Stimulated activated CD8-positive, alpha-beta memory T cell treated with anti-CD3 and anti-CD28 coated beads, Interleukin-7, amount 100 ng/mL, for 24 hours (primary cell): ENCODE results near the gene TBC1D3H.
"Not testable (repeated sequence)": the region's sequence is repeated elsewhere in the genome, so short reads cannot be mapped to it uniquely, and the experiment has no call there.

Source experiments
- DNase-seq: peaks from one replicate; pipeline ENCODE4 v3.0.0-alpha.2; 2020; ENCODE audit warnings: low read depth

TBC1D3H gene

GRCh38 chr17:36388385-36389245 lies at the start of gene TBC1D3H:
Gene TBC1D3H (minus strand): TSS chr17:36388435. CDS start chr17:36386895, 1,540 bp downstream.
- DNase-seq = not testable (repeated sequence)

- DNase-seq = not testable (repeated sequence)
Observed at GRCh38 chr17:36428891-36429290, 40.7 kb upstream of the TBC1D3H start.

- DNase-seq = not testable (repeated sequence)
Observed at GRCh38 chr17:36415180-36415941, 27.1 kb upstream of the TBC1D3H start.

- DNase-seq = not testable (repeated sequence)
Observed at GRCh38 chr17:36390943-36391645, 2.9 kb upstream of the TBC1D3H start.

GRCh38 chr17:36375938-36376337 lies 12.3 kb downstream of the TBC1D3H start:
- not testable (repeated sequence) for DNase-seq

- DNase-seq = not testable (repeated sequence)
Observed at GRCh38 chr17:36362496-36362895, 25.7 kb downstream of the TBC1D3H start.
